Liver (tissue), 9 donors: ENCODE measurements around the gene FNBP1L. TPM values are rescaled to one million over a fixed set of nuclear protein-coding genes. Genes with fewer than 3 reads are reported as not detected.

Experiments used
- DNase-seq: peaks from one replicate; pipeline ENCODE4 v3.0.0-alpha.2; 2017; ENCODE audit warnings: low spot score
- H3K27ac ChIP-seq, 2 donors: one replicate each; pipeline ENCODE4 v1.7.0; 2013; ENCODE audit warnings: inconsistent platforms in 2 of 2, low read length in 2 of 2, control low read depth in 1 of 2, low read depth in 1 of 2, mild to moderate bottlenecking in 1 of 2
- H3K27me3 ChIP-seq, 4 donors: one replicate each; pipeline versions ENCODE4 v1.6.1 to v1.7.0; 2013; ENCODE audit warnings: low read length in 3 of 4, inconsistent platforms in 1 of 4, mild to moderate bottlenecking in 1 of 4, moderate library complexity in 1 of 4; ENCODE audit not compliant: control insufficient read depth in 4 of 4, insufficient read depth in 4 of 4
- H3K36me3 ChIP-seq, 4 donors: one replicate each; pipeline versions ENCODE4 v1.6.1 to v1.7.0; 2013; ENCODE audit warnings: low read length in 3 of 4, mild to moderate bottlenecking in 3 of 4, low read depth in 1 of 4, moderate library complexity in 1 of 4; ENCODE audit not compliant: control insufficient read depth in 4 of 4, insufficient read depth in 3 of 4
- H3K4me1 ChIP-seq, 4 donors: one replicate each; pipeline versions ENCODE4 v1.6.1 to v1.7.0; 2013; ENCODE audit warnings: low read length in 3 of 4, mild to moderate bottlenecking in 3 of 4, moderate library complexity in 1 of 4; ENCODE audit not compliant: control insufficient read depth in 4 of 4, insufficient read depth in 4 of 4
- H3K4me3 ChIP-seq, 3 donors: one replicate each; pipeline versions ENCODE4 v1.6.1 to v1.7.0; 2013; ENCODE audit warnings: low read length in 3 of 3, control low read depth in 1 of 3, low read depth in 1 of 3, mild to moderate bottlenecking in 1 of 3
- H3K9ac ChIP-seq, 2 donors: one replicate each; pipeline ENCODE4 v1.7.0; 2013; ENCODE audit warnings: low read length in 2 of 2, mild to moderate bottlenecking in 2 of 2, moderate library complexity in 2 of 2, control low read depth in 1 of 2, low read depth in 1 of 2
- H3K9me3 ChIP-seq, 4 donors: one replicate each; pipeline versions ENCODE4 v1.6.1 to v1.7.0; 2013; ENCODE audit warnings: low read length in 3 of 4; ENCODE audit not compliant: control insufficient read depth in 4 of 4
- EGR1 ChIP-seq, 2 donors: IDR thresholded peaks; 2 replicates each; pipeline ENCODE4 v1.6.1; 2016 to 2018; ENCODE audit warnings: antibody characterized with exemption in 2 of 2, low read depth in 2 of 2
- FOXA1 ChIP-seq: IDR thresholded peaks from 2 replicates; pipeline ENCODE4 v1.6.1; 2016; ENCODE audit warnings: antibody characterized with exemption
- FOXA2 ChIP-seq: IDR thresholded peaks from 2 replicates; pipeline ENCODE4 v1.6.1; 2016; ENCODE audit warnings: antibody characterized with exemption
- GABPA ChIP-seq, 2 donors: IDR thresholded peaks in 1 of 2; conservative IDR thresholded peaks in 1 of 2; 2 replicates each; pipeline ENCODE4 v1.6.1; 2016; ENCODE audit warnings: antibody characterized with exemption in 2 of 2, mild to moderate bottlenecking in 1 of 2, moderate library complexity in 1 of 2
- HNF4A ChIP-seq, 2 donors: conservative IDR thresholded peaks; 2 replicates each; pipeline ENCODE4 v1.6.1; 2016; ENCODE audit warnings: antibody characterized with exemption in 2 of 2, mild to moderate bottlenecking in 2 of 2
- HNF4G ChIP-seq: IDR thresholded peaks from 2 replicates; pipeline ENCODE4 v1.6.1; 2016; ENCODE audit warnings: antibody characterized with exemption
- JUND ChIP-seq, 2 donors: IDR thresholded peaks; 2 replicates each; pipeline ENCODE4 v1.6.1; 2016; ENCODE audit warnings: antibody characterized with exemption in 2 of 2
- MAX ChIP-seq: IDR thresholded peaks from 2 replicates; pipeline ENCODE4 v1.6.1; 2016; ENCODE audit warnings: antibody characterized with exemption
- NR2F2 ChIP-seq: IDR thresholded peaks from 2 replicates; pipeline ENCODE4 v1.6.1; 2016; ENCODE audit warnings: antibody characterized with exemption
- RAD21 ChIP-seq, 2 donors: IDR thresholded peaks; 2 replicates each; pipeline ENCODE4 v1.6.1; 2016; ENCODE audit warnings: antibody characterized with exemption in 2 of 2, mild to moderate bottlenecking in 2 of 2
- RXRA ChIP-seq, 2 donors: IDR thresholded peaks; 2 replicates each; pipeline ENCODE4 v1.6.1; 2017 to 2018; ENCODE audit warnings: antibody characterized with exemption in 2 of 2, mild to moderate bottlenecking in 1 of 2
- SP1 ChIP-seq: IDR thresholded peaks from 2 replicates; pipeline ENCODE4 v1.6.1; 2018; ENCODE audit warnings: antibody characterized with exemption, mild to moderate bottlenecking
- TAF1 ChIP-seq: conservative IDR thresholded peaks from 2 replicates; pipeline ENCODE4 v1.6.1; 2016; ENCODE audit warnings: antibody characterized with exemption, mild to moderate bottlenecking
- YY1 ChIP-seq: IDR thresholded peaks from 2 replicates; pipeline ENCODE4 v1.6.1; 2016; ENCODE audit warnings: antibody characterized with exemption, mild to moderate bottlenecking
- WGBS: extraction: QIAGEN DNeasy Blood & Tissue Kit; methylation state at CpG from one replicate; pipeline ENCODE4 v1.1.7; 2013; 5-methylcytosine and 5-hydroxymethylcytosine counted together
- polyA plus RNA-seq, 2 donors: library from polyadenylated mRNA; stranded (reverse) in 1 of 2; unstranded in 1 of 2; fragments of 200-250 nt in 1 of 2; fragments of >200 nt in 1 of 2; fragmentation: Nextera tagmentation in 1 of 2; extraction: Ambion mirVana in 1 of 2; gene quantifications; one replicate each; pipeline versions ENCODE4 v1.2.1 to v1.2.3, GENCODE V29; 2013 to 2015
- total RNA-seq, 2 donors: library from RNA; depleted of rRNA; stranded (reverse); fragments of >200 nt; gene quantifications; one replicate each; pipeline ENCODE4 v1.2.3, GENCODE V29; 2014
- TF ChIP-seq, protein P1 (sequence below): IDR thresholded peaks from 2 replicates; pipeline ENCODE4 v1.6.1; 2016; ENCODE audit warnings: antibody characterized with exemption, mild to moderate bottlenecking
- TF ChIP-seq, protein P2 (sequence below): IDR thresholded peaks from 2 replicates; pipeline ENCODE4 v1.6.1; 2016; ENCODE audit warnings: antibody characterized with exemption
- TF ChIP-seq, protein P3 (sequence below): IDR thresholded peaks from 2 replicates; pipeline ENCODE4 v1.6.1; 2016; ENCODE audit warnings: antibody characterized with exemption
- TF ChIP-seq, protein P4 (sequence below): fragments of 150-350 bp; IDR thresholded peaks from 2 replicates; pipeline ENCODE4 v1.5.1; 2017; ENCODE audit warnings: improper control_type of control experiment, low read depth, low read length; ENCODE audit not compliant: missing input control
- donor health status: healthy.
- donor health status: healthy.
- donor health status: healthy.
- donor health status: healthy.
- donor health status: healthy.

Gene FNBP1L
- total and polyA plus RNA-seq, 4 donors, result 5.3 to 13.5 (median 8.9) TPM

- 88% methylated on average over 4 of the region's 4 CpGs for WGBS
- H3K9me3 ChIP-seq, result no peaks in the 10 kb centered on the region
- TF ChIP-seq SP1 (no peak), GABPA (IDR thresholded peaks at IDR 0.05 in 1 of 2, conservative IDR thresholded peaks at IDR 0.05 in 1 of 2) (no peak), EGR1 (IDR thresholded peaks at IDR 0.05; ENCODE audit: low read depth in 2 of 2) (no peak), NR2F2 (no peak), HNF4G (no peak), JUND (IDR thresholded peaks at IDR 0.05) (no peak), MAX (no peak), RAD21 (IDR thresholded peaks at IDR 0.05) (no peak), FOXA2 (no peak), YY1 (no peak), FOXA1 (no peak), RXRA (IDR thresholded peaks at IDR 0.05) (no peak), TAF1 (no peak), HNF4A (conservative IDR thresholded peaks at IDR 0.05) (no peak)
- TF ChIP-seq, protein P1, sequence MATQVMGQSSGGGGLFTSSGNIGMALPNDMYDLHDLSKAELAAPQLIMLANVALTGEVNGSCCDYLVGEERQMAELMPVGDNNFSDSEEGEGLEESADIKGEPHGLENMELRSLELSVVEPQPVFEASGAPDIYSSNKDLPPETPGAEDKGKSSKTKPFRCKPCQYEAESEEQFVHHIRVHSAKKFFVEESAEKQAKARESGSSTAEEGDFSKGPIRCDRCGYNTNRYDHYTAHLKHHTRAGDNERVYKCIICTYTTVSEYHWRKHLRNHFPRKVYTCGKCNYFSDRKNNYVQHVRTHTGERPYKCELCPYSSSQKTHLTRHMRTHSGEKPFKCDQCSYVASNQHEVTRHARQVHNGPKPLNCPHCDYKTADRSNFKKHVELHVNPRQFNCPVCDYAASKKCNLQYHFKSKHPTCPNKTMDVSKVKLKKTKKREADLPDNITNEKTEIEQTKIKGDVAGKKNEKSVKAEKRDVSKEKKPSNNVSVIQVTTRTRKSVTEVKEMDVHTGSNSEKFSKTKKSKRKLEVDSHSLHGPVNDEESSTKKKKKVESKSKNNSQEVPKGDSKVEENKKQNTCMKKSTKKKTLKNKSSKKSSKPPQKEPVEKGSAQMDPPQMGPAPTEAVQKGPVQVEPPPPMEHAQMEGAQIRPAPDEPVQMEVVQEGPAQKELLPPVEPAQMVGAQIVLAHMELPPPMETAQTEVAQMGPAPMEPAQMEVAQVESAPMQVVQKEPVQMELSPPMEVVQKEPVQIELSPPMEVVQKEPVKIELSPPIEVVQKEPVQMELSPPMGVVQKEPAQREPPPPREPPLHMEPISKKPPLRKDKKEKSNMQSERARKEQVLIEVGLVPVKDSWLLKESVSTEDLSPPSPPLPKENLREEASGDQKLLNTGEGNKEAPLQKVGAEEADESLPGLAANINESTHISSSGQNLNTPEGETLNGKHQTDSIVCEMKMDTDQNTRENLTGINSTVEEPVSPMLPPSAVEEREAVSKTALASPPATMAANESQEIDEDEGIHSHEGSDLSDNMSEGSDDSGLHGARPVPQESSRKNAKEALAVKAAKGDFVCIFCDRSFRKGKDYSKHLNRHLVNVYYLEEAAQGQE, result no peak
- TF ChIP-seq, protein P2, sequence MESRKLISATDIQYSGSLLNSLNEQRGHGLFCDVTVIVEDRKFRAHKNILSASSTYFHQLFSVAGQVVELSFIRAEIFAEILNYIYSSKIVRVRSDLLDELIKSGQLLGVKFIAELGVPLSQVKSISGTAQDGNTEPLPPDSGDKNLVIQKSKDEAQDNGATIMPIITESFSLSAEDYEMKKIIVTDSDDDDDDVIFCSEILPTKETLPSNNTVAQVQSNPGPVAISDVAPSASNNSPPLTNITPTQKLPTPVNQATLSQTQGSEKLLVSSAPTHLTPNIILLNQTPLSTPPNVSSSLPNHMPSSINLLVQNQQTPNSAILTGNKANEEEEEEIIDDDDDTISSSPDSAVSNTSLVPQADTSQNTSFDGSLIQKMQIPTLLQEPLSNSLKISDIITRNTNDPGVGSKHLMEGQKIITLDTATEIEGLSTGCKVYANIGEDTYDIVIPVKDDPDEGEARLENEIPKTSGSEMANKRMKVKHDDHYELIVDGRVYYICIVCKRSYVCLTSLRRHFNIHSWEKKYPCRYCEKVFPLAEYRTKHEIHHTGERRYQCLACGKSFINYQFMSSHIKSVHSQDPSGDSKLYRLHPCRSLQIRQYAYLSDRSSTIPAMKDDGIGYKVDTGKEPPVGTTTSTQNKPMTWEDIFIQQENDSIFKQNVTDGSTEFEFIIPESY, result no peak
- TF ChIP-seq, protein P3, sequence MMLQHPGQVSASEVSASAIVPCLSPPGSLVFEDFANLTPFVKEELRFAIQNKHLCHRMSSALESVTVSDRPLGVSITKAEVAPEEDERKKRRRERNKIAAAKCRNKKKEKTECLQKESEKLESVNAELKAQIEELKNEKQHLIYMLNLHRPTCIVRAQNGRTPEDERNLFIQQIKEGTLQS, result no peak
- TF ChIP-seq, protein P4, sequence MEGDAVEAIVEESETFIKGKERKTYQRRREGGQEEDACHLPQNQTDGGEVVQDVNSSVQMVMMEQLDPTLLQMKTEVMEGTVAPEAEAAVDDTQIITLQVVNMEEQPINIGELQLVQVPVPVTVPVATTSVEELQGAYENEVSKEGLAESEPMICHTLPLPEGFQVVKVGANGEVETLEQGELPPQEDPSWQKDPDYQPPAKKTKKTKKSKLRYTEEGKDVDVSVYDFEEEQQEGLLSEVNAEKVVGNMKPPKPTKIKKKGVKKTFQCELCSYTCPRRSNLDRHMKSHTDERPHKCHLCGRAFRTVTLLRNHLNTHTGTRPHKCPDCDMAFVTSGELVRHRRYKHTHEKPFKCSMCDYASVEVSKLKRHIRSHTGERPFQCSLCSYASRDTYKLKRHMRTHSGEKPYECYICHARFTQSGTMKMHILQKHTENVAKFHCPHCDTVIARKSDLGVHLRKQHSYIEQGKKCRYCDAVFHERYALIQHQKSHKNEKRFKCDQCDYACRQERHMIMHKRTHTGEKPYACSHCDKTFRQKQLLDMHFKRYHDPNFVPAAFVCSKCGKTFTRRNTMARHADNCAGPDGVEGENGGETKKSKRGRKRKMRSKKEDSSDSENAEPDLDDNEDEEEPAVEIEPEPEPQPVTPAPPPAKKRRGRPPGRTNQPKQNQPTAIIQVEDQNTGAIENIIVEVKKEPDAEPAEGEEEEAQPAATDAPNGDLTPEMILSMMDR, result no peak
- no peak overlapping the region for H3K4me3 ChIP-seq
- no peaks in the 10 kb centered on the region for H3K4me1 ChIP-seq
- no peak overlapping the region for H3K9ac ChIP-seq
- no peak for DNase-seq
- no peaks in the 10 kb centered on the region for H3K27me3 ChIP-seq
- no peak overlapping the region for H3K27ac ChIP-seq
- peaks cover 6 to 56% (median 37%) of the 10 kb centered on the region in 4 donors for H3K36me3 ChIP-seq
These were observed 117.7 kb downstream of the FNBP1L start for GRCh38 chr1:93565496-93566206.
